NT2/D1 (cell line): ENCODE data around the gene ZGRF1.

Experiments used
- SUZ12 ChIP-seq: IDR thresholded peaks from 2 replicates; pipeline ENCODE4 v1.6.1; 2011; ENCODE audit not compliant: insufficient read length, insufficient read depth; ENCODE audit errors: extremely low read depth
- ZNF274 ChIP-seq: IDR thresholded peaks from 2 replicates; pipeline ENCODE4 v1.6.1; 2011; ENCODE audit warnings: mild to moderate bottlenecking, low read depth, low read length

DNA sequence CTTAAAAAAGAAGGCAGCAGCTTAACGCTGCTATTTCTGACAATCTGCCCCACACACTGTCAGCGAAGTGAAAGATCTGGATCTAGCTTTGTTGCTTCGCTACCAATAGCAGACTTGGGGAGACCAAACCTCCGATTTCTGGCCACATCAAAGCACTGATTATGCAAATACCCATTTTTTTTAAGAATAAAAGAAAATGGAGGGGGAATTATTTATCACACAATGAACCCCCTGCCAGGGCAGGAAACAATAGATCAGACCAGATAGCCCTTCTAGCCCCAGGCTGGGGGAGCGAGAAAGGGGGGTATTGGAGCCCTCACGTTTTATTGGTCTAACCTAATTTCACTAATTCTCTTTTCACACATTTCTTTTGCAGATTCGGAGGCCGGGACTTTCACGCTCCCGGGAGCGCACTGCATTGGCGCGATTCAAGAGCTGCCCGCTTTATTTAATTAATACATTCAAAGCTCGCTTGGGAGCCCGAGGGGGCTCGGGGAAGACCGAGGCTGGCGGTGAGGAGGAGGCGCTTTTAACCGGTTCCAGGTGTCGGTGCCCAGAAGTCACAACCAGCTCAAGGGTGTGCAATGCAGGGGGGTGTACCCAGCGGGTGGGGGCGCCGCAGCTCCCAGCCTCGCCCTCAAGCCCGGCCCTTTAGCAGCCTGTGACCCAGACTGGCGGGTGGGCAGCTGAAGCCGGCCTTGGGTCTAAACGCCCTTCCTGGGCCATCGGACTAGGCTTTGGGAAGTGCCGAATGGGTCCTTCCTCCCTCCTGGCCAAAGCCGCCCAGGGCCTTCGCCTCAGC is 126.2 kb downstream of the ZGRF1 start:
- peak; percentile 83 for TF ChIP-seq SUZ12
- TF ChIP-seq ZNF274: no peak
